HepG2 (cell line): Measurements from ENCODE around the gene PARP16.

Experiments used
- MXD4 ChIP-seq: IDR thresholded peaks from 2 replicates; pipeline ENCODE4 v1.6.1; 2016; ENCODE audit warnings: mild to moderate bottlenecking, missing biosample characterization, missing genetic modification reagents
- NFYB ChIP-seq: sonication (generic); formaldehyde crosslinking; IDR thresholded peaks from 2 replicates; pipeline ENCODE4 v1.4.0; 2020; ENCODE audit warnings: missing genetic modification reagents
- POLR2A ChIP-seq, 2 experiments: IDR thresholded peaks; 2 replicates each; pipeline ENCODE4 v1.6.1; 2011; ENCODE audit warnings: low read depth in 2 of 2, low read length in 2 of 2, mild to moderate bottlenecking in 1 of 2, moderate library complexity in 1 of 2; ENCODE audit not compliant: insufficient read depth in 1 of 2
- RBAK ChIP-seq: sonication (generic); formaldehyde crosslinking; IDR thresholded peaks from 2 replicates; pipeline ENCODE4 v1.5.1; 2020; ENCODE audit warnings: mild to moderate bottlenecking, missing genetic modification reagents
- SP1 ChIP-seq, 2 experiments: fragments of 450-650 bp in 1 of 2; sonication (generic) in 1 of 2; formaldehyde crosslinking in 1 of 2; IDR thresholded peaks; 2 replicates each; pipeline versions ENCODE4 v1.4.0 to v1.6.1; 2016 to 2020; ENCODE audit warnings: missing genetic modification reagents in 1 of 2
- ZFP41 ChIP-seq: sonication (generic); formaldehyde crosslinking; IDR thresholded peaks from 2 replicates; pipeline ENCODE4 v1.4.0; 2020; ENCODE audit warnings: mild to moderate bottlenecking, missing genetic modification reagents, borderline replicate concordance
- ZNF124 ChIP-seq: sonication (generic); formaldehyde crosslinking; IDR thresholded peaks from 2 replicates; pipeline ENCODE4 v1.4.0; 2020; ENCODE audit warnings: missing genetic modification reagents
- ZNF556 ChIP-seq: sonication (generic); formaldehyde crosslinking; IDR thresholded peaks from 2 replicates; pipeline ENCODE4 v1.4.0; 2020; ENCODE audit warnings: mild to moderate bottlenecking, missing genetic modification reagents, borderline replicate concordance
- ZNF569 ChIP-seq: sonication (generic); formaldehyde crosslinking; IDR thresholded peaks from 2 replicates; pipeline ENCODE4 v1.5.0; 2020; ENCODE audit warnings: mild to moderate bottlenecking, missing genetic modification reagents, moderate library complexity, borderline replicate concordance

DNA sequence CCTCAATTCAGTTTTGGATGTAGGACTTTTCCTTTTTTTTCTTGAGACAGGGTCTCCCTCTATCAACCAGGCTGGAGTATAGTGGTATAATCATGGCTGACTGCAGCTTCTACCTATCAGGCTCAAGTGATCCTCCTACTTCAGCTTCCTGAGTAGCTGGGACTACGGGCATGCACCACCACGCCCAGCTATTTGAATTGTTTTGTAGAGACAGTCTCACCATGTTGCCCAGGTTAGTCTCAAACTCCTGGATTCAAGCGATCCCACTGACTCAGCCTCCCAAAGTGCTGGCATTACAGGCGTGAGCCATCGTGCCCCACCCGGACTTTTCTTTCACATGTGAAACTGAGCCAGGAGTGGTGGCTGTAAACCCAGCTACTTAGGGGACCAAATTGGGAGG lies 21.3 kb upstream of the PARP16 start:
- TF ChIP-seq SP1 (IDR thresholded peaks at IDR 0.05) (no peak), SP1 (CRISPR knock-in tag; IDR thresholded peaks at IDR 0.05) (no peak), ZFP41 (CRISPR knock-in tag) (no peak), ZNF124 (CRISPR knock-in tag) (no peak), ZNF556 (CRISPR knock-in tag) (no peak), POLR2A (IDR thresholded peaks at IDR 0.05; ENCODE audit: insufficient read depth in 1 of 2, low read depth in 2 of 2, low read length in 2 of 2) (no peak), ZNF569 (CRISPR knock-in tag) (no peak), MXD4 (CRISPR knock-in tag) (no peak), RBAK (CRISPR knock-in tag) (no peak), NFYB (CRISPR knock-in tag) (no peak)
